Measurements from ENCODE around the gene RNASE13. TPM values are rescaled to one million over a fixed set of nuclear protein-coding genes. Genes with fewer than 3 reads are reported as not detected.

Gene RNASE13
- total RNA-seq = not detected in 2 replicates

GRCh38 chr14:21034707-21035106 lies at the start of gene RNASE13:
Gene RNASE13 (minus strand): TSS chr14:21034807. CDS start chr14:21034288, 519 bp downstream.

GRCh38 chr14:21070083-21070609 lies 35.5 kb upstream of the RNASE13 start, which contains the start of gene ARHGEF40:
Gene ARHGEF40 (plus strand): TSS chr14:21070304. CDS start chr14:21070397, 93 bp downstream.

GRCh38 chr14:21057803-21058675 lies 23.4 kb upstream of the RNASE13 start, which contains the start of gene RNASE8:
Gene RNASE8 (plus strand): TSS chr14:21057822. CDS start chr14:21057893, 71 bp downstream.

GRCh38 chr14:21041676-21042433 lies 7.2 kb upstream of the RNASE13 start, which contains the start of gene RNASE7:
Gene RNASE7 (plus strand): TSS chr14:21042362. CDS start chr14:21042993, 631 bp downstream.

GRCh38 chr14:21029917-21030316 lies 4.7 kb downstream of the RNASE13 start, which contains the start of gene TPPP2:
Gene TPPP2 (plus strand): TSS chr14:21030217. CDS start chr14:21030582, 365 bp downstream.

GRCh38 chr14:21024585-21025370 lies 9.8 kb downstream of the RNASE13 start, which contains the start of gene NDRG2:
Gene NDRG2 (minus strand): TSS chr14:21025061. CDS start chr14:21023315, 1,746 bp downstream.

GRCh38 chr14:20998674-20999366 lies 35.8 kb downstream of the RNASE13 start, which contains the start of gene SLC39A2:
Gene SLC39A2 (plus strand): TSS chr14:20999293. CDS start chr14:20999447, 154 bp downstream.

GRCh38 chr14:20989787-20990600 lies 44.6 kb downstream of the RNASE13 start, which contains the start of gene METTL17:
Gene METTL17 (plus strand): TSS chr14:20989980. CDS start chr14:20990003, 23 bp downstream.

Other genes with a start within 250 kb of the RNASE13 start
- gene RNASE1, start 232.0 kb downstream of the RNASE13 start, total RNA-seq = 0.72 TPM in 1 of 2 replicates, not detected in the other
- not detected in 2 replicates for gene RNASE3, start 143.4 kb downstream of the RNASE13 start, total RNA-seq
- not detected in 2 replicates for gene RNASE2, start 79.3 kb downstream of the RNASE13 start, total RNA-seq
- 47.2 and 64.6 TPM in 2 replicates for gene METTL17, start 44.8 kb downstream of the RNASE13 start, total RNA-seq
- 0.48 TPM in 1 of 2 replicates, not detected in the other for gene SLC39A2, start 35.5 kb downstream of the RNASE13 start, total RNA-seq
- 11.8 and 13.2 TPM in 2 replicates for gene NDRG2, start 9.7 kb downstream of the RNASE13 start, total RNA-seq
- not detected in 2 replicates for gene TPPP2, start 4.6 kb downstream of the RNASE13 start, total RNA-seq
- gene RNASE7, start 7.6 kb upstream of the RNASE13 start, total RNA-seq = 13.6 and 36.1 TPM in 2 replicates
- 0.72 TPM in 1 of 2 replicates, not detected in the other for gene RNASE8, start 23.0 kb upstream of the RNASE13 start, total RNA-seq
- gene ARHGEF40, start 35.5 kb upstream of the RNASE13 start, total RNA-seq = 11.5 and 18.3 TPM in 2 replicates
- 10.2 and 23.1 TPM in 2 replicates for gene ZNF219, start 63.8 kb upstream of the RNASE13 start, total RNA-seq
- 0.24 TPM in 1 of 2 replicates, not detected in the other for gene TMEM253, start 66.3 kb upstream of the RNASE13 start, total RNA-seq
- gene OR5AU1, start 121.3 kb upstream of the RNASE13 start, total RNA-seq = not detected in 2 replicates
- 740 and 773 TPM in 2 replicates for gene HNRNPC, start 234.6 kb upstream of the RNASE13 start, total RNA-seq
- gene RPGRIP1, start 245.3 kb upstream of the RNASE13 start, total RNA-seq = not detected in 2 replicates